GM21723 (cell line): ENCODE measurements around the gene CD9.
"Not testable (repeated sequence)": the region's sequence is repeated elsewhere in the genome, so short reads cannot be mapped to it uniquely, and the experiment has no call there.

Experiments used
- ATAC-seq: cut with Tn5 transposase; IDR thresholded peaks from one replicate; pipeline ENCODE4 v1.9.1; 2021; ENCODE audit warnings: mild to moderate bottlenecking, moderate library complexity; ENCODE audit not compliant: unreplicated experiment

Gene CD9

GRCh38 chr12:6178981-6179761, 21.0 kb upstream of the CD9 start:
- ATAC-seq: no peak

GRCh38 chr12:6180268-6181051, 19.7 kb upstream of the CD9 start:
- no peak for ATAC-seq

- ATAC-seq: no peak
Measured at GRCh38 chr12:6181166-6181565, 19.0 kb upstream of the CD9 start.

- no peak for ATAC-seq
Measured at GRCh38 chr12:6181583-6182278, 18.5 kb upstream of the CD9 start.

- no peak for ATAC-seq
Measured at GRCh38 chr12:6182279-6182898, 17.8 kb upstream of the CD9 start.

GRCh38 chr12:6183689-6184428, 16.3 kb upstream of the CD9 start:
- no peak for ATAC-seq

GRCh38 chr12:6185961-6186827, 14.0 kb upstream of the CD9 start:
- ATAC-seq: no peak

- ATAC-seq: no peak
Measured at GRCh38 chr12:6187948-6188793, 12.0 kb upstream of the CD9 start.

GRCh38 chr12:6189028-6189427, 11.2 kb upstream of the CD9 start:
- ATAC-seq: no peak

- ATAC-seq: not testable (repeated sequence)
Measured at GRCh38 chr12:6189952-6190598, 10.1 kb upstream of the CD9 start.

- ATAC-seq: not testable (repeated sequence)
Measured at GRCh38 chr12:6190767-6191530, 9.3 kb upstream of the CD9 start.

GRCh38 chr12:6192604-6193380, 7.4 kb upstream of the CD9 start:
- ATAC-seq: no peak

- no peak for ATAC-seq
Measured at GRCh38 chr12:6193853-6194815, 6.1 kb upstream of the CD9 start.

- peak; percentile 62 for ATAC-seq
Measured at GRCh38 chr12:6195665-6196535, 4.3 kb upstream of the CD9 start.

- ATAC-seq: no peak
Measured at GRCh38 chr12:6198051-6198450, 2.1 kb upstream of the CD9 start.
